OCI-LY7 (cell line): ENCODE measurements around the gene UTS2R. TPM values are rescaled to one million over a fixed set of nuclear protein-coding genes. Genes with fewer than 3 reads are reported as not detected.

Experiments
- BruUV-seq: library from RNA; stranded (reverse); fragments of 400-500 nt; replicated peaks from 2 replicates; lab custom pipeline; 2021; lab: Mats Ljungman, UMichigan
- CTCF ChIA-PET: fragments of 300-600 bp; sonication (Branson Sonifier 250); formaldehyde crosslinking; loops from one replicate; lab custom pipeline; 2022; ENCODE audit warnings: antibody characterized with exemption; ENCODE audit not compliant: unreplicated experiment; lab: Charles Lee
- POLR2A ChIA-PET: fragments of 300-600 bp; sonication (Branson Sonifier 250); formaldehyde crosslinking; loops from one replicate; lab custom pipeline; 2022; ENCODE audit warnings: antibody characterized with exemption; lab: Charles Lee
- DNase-seq: peaks from one replicate; pipeline ENCODE4 v3.0.0-alpha.2; 2015; ENCODE audit warnings: low spot score
- H2AFZ ChIP-seq: fragments of 200-600 bp; sonication (generic), shearing (Covaris generic); 2 replicates; pipeline ENCODE4 v1.6.1; 2014; ENCODE audit warnings: mild to moderate bottlenecking, antibody characterized with exemption, low read length, moderate library complexity
- H3K27ac ChIP-seq: fragments of 200-600 bp; sonication (generic); 2 replicates; pipeline ENCODE4 v1.5.1; 2014; ENCODE audit warnings: mixed run types, low read depth, mild to moderate bottlenecking, moderate library complexity, low read length, inconsistent platforms; ENCODE audit not compliant: poor library complexity, severe bottlenecking
- H3K36me3 ChIP-seq: fragments of 200-600 bp; sonication (generic); 2 replicates; pipeline ENCODE4 v1.6.1; 2014; ENCODE audit warnings: mild to moderate bottlenecking, antibody characterized with exemption, low read length, moderate library complexity, mixed read lengths; ENCODE audit not compliant: insufficient read depth
- H3K4me1 ChIP-seq: fragments of 200-600 bp; sonication (generic); 2 replicates; pipeline ENCODE4 v1.5.1; 2014; ENCODE audit warnings: mild to moderate bottlenecking, low read length; ENCODE audit not compliant: insufficient read depth, poor library complexity, severe bottlenecking
- H3K4me2 ChIP-seq: fragments of 200-600 bp; sonication (generic); 2 replicates; pipeline ENCODE4 v1.6.1; 2014; ENCODE audit warnings: mild to moderate bottlenecking, low read length
- H3K4me3 ChIP-seq: fragments of 200-600 bp; sonication (generic); 2 replicates; pipeline ENCODE4 v1.5.1; 2014; ENCODE audit warnings: mild to moderate bottlenecking, low read depth, low read length; ENCODE audit not compliant: poor library complexity, severe bottlenecking
- H3K79me2 ChIP-seq: fragments of 200-600 bp; sonication (generic); 2 replicates; pipeline ENCODE4 v1.6.1; 2016; ENCODE audit warnings: low read depth, mild to moderate bottlenecking, low read length, moderate library complexity, mixed read lengths; ENCODE audit not compliant: insufficient read depth
- H3K9me2 ChIP-seq: fragments of 200-600 bp; sonication (generic); 2 replicates; pipeline ENCODE4 v1.6.1; 2016; ENCODE audit warnings: mild to moderate bottlenecking, low read length, mixed read lengths; ENCODE audit not compliant: insufficient read depth
- H3K9me3 ChIP-seq: fragments of 200-600 bp; sonication (generic); 2 replicates; pipeline ENCODE4 v1.6.1; 2014; ENCODE audit warnings: mild to moderate bottlenecking, mixed run types, low read length, mixed read lengths
- H4K20me1 ChIP-seq: fragments of 200-600 bp; sonication (generic); 2 replicates; pipeline ENCODE4 v1.6.1; 2014; ENCODE audit warnings: mild to moderate bottlenecking, antibody characterized with exemption, low read length, moderate library complexity, mixed read lengths; ENCODE audit not compliant: insufficient read depth
- EZH2phosphoT487 ChIP-seq: fragments of 200-600 bp; sonication (generic); IDR thresholded peaks from 2 replicates; pipeline ENCODE4 v1.6.1; 2018; ENCODE audit warnings: low read depth, borderline replicate concordance, mild to moderate bottlenecking, mixed run types, antibody characterized with exemption, low read length, moderate library complexity, mixed read lengths
- intact Hi-C: fragments of 100-400 bp; cut with micrococcal nuclease; formaldehyde crosslinking; loops from one replicate; pipeline ENCODE4 v1.10.0; 2022; ENCODE audit not compliant: unreplicated experiment
- total RNA-seq, 2 experiments: library from RNA; depleted of rRNA in 1 of 2; stranded (reverse); fragments of >200 nt in 1 of 2; shearing (Covaris generic) in 1 of 2; gene quantifications; 2 replicates each; pipeline ENCODE4 v1.2.3, GENCODE V29; 2014 to 2022
- TF ChIP-seq, protein P1 (sequence below): fragments of 200-600 bp; sonication (generic); conservative IDR thresholded peaks from 2 replicates; pipeline ENCODE4 v1.5.1; 2014; ENCODE audit warnings: mild to moderate bottlenecking, antibody characterized with exemption, low read length, moderate library complexity, mixed read lengths

Gene UTS2R
- total RNA-seq, 2 experiments from 2014 or later: 17.4 to 36.3 TPM

DNA sequence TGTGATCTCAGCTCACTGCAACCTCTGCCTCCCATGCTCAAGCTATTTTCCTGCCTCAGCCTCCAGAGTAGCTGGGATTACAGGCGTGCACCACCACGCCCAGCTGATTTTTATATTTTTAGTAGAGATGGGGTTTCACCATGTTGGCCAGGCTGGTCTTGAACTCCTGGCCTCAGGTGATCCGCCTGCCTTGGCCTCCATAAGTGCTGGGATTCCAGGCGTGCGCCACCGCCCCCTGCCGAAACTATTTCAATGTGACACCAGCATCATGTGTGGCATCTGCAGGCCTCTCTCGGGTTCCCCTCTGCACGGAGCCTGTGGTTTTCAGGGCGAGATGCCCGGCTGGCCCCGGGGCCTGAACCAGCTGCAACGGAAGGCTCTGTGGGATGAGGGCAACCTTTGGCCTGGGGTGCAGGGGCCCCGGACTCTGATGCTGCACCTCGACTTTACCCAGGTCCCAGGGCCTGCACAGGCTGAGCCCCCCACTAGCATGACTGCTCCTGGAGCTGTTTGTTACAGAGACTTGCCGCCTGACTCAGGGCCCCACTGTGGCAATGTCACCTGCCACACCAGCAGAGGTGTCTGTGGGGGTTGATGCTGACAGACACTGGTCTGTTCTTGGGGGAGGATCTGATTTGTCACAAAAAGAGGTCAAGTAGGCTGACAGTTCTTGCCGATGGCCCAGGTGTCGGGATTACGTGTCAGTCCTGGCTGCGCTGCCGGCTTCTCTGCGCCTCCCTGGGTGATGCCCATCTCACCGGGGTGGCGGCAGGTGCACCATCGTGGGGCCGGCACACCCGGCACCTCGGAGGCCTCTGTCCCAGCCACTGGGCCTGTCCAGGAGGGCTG lies 21.2 kb upstream of the UTS2R start:
- H2AFZ ChIP-seq: peak overlapping the region; percentile 65
- ChIA-PET CTCF (interaction anchor here (0.7 to 2.0 kb wide), 9 partner anchors 16 to 203 kb away, joined by 3 to 11 read pairs (median 3); no protein-coding TSS in a partner anchor), POLR2A (interaction anchor here (0.7 to 3.7 kb wide), 9 partner anchors 20 to 204 kb away, joined by 3 to 22 read pairs (median 6); partner anchors contain the start of genes CYBC1, HEXD and OGFOD3)
- H3K4me1 ChIP-seq: peaks cover 63% of the 10 kb centered on the region
- no peaks in the 10 kb centered on the region for H3K36me3 ChIP-seq
- peak overlapping the region; percentile 97 for H3K27ac ChIP-seq
- H3K4me3 ChIP-seq: peak overlapping the region; percentile 55
- H3K9me2 ChIP-seq: no peaks in the 10 kb centered on the region
- peak overlapping the region; percentile 78 for H3K4me2 ChIP-seq
- H4K20me1 ChIP-seq: no peaks in the 10 kb centered on the region
- intact Hi-C loops: loop anchor here (1.0 to 5.0 kb wide), 9 partner anchors 20 to 522 kb away; partner anchors contain the start of genes HEXD and OGFOD3
- no peak for TF ChIP-seq EZH2phosphoT487
- TF ChIP-seq, protein P1, sequence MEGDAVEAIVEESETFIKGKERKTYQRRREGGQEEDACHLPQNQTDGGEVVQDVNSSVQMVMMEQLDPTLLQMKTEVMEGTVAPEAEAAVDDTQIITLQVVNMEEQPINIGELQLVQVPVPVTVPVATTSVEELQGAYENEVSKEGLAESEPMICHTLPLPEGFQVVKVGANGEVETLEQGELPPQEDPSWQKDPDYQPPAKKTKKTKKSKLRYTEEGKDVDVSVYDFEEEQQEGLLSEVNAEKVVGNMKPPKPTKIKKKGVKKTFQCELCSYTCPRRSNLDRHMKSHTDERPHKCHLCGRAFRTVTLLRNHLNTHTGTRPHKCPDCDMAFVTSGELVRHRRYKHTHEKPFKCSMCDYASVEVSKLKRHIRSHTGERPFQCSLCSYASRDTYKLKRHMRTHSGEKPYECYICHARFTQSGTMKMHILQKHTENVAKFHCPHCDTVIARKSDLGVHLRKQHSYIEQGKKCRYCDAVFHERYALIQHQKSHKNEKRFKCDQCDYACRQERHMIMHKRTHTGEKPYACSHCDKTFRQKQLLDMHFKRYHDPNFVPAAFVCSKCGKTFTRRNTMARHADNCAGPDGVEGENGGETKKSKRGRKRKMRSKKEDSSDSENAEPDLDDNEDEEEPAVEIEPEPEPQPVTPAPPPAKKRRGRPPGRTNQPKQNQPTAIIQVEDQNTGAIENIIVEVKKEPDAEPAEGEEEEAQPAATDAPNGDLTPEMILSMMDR: peak; percentile 79
- TSS peak; percentile 96 for BruUV-seq
- H3K79me2 ChIP-seq: no peaks in the 10 kb centered on the region
- DNase-seq: peak; percentile 92
- no peaks in the 10 kb centered on the region for H3K9me3 ChIP-seq

DNA sequence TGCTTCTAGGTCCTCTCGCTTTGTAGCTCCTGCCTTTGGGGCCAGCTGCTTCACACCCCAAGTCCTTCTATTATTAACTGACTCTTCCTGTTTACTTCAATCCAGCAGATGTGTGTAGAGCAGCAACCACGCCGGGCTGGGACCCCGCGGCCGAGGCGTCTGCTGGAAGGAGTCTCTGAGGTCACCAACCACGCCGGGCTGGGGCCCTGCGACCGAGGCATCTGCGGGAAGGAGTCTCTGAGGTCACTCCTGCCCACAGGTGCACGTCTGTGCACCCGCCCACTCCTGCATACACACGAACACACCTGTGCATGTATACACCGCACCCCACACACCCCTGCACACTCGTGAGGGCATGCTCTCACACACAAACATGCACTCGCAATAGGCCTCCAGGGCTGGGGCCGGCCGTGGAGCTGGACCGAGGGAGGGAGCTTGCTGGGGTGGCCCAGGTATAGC lies 20.3 kb upstream of the UTS2R start:
- Histone ChIP-seq H3K79me2 (no peaks in the 10 kb centered on the region), H3K4me2 (peak overlapping the region; percentile 78), H3K4me3 (peak overlapping the region; percentile 55), H2AFZ (peak overlapping the region; percentile 65), H3K4me1 (peaks cover 67% of the 10 kb centered on the region), H3K9me3 (no peaks in the 10 kb centered on the region), H3K36me3 (no peaks in the 10 kb centered on the region), H3K27ac (peak overlapping the region; percentile 97), H4K20me1 (no peaks in the 10 kb centered on the region), H3K9me2 (no peaks in the 10 kb centered on the region)
- peak; percentile 98 for DNase-seq
- ChIA-PET POLR2A (interaction anchor here (0.5 to 3.7 kb wide), 11 partner anchors 10 to 154 kb away, joined by 3 to 22 read pairs (median 5); partner anchors contain the start of genes CYBC1, HEXD and OGFOD3), CTCF (interaction anchor here (0.6 to 2.0 kb wide), 9 partner anchors 15 to 203 kb away, joined by 3 to 11 read pairs (median 4); no protein-coding TSS in a partner anchor)
- TF ChIP-seq EZH2phosphoT487: no peak
- TF ChIP-seq, protein P1: no peak
- BruUV-seq: no TSS peak
- intact Hi-C loops: loop anchor here (1.0 to 5.0 kb wide), 7 partner anchors 51 to 521 kb away; partner anchors contain the start of genes HEXD and OGFOD3
